Gastroesophageal sphincter (tissue), 4 donors: ENCODE data around the gene ATP1B3. TPM values are rescaled to one million over a fixed set of nuclear protein-coding genes. Genes with fewer than 3 reads are reported as not detected.
"Not testable (repeated sequence)": the region's sequence is repeated elsewhere in the genome, so short reads cannot be mapped to it uniquely, and the experiment has no call there.

Experiments used
- ATAC-seq: fragments of 150-250 bp; one replicate; pipeline ENCODE4 v1.9.1; 2016; ENCODE audit warnings: mild to moderate bottlenecking, moderate library complexity
- H3K27ac ChIP-seq, 4 donors: fragments of 200-600 bp; sonication (generic) in 3 of 4; 1 replicate in 3 of 4; 2 replicates in 1 of 4; pipeline ENCODE4 v1.5.1; 2016 to 2019
- H3K27me3 ChIP-seq: fragments of 200-600 bp; sonication (generic); one replicate; pipeline ENCODE4 v1.5.1; 2019
- H3K36me3 ChIP-seq, 2 donors: fragments of 200-600 bp; sonication (generic); one replicate each; pipeline ENCODE4 v1.5.1; 2019; ENCODE audit warnings: control low read depth in 1 of 2
- H3K4me1 ChIP-seq, 3 donors: fragments of 200-600 bp; sonication (generic); 1 replicate in 2 of 3; 2 replicates in 1 of 3; pipeline ENCODE4 v1.5.1; 2016 to 2019; ENCODE audit warnings: control low read depth in 2 of 3
- H3K4me3 ChIP-seq, 2 donors: fragments of 200-600 bp; sonication (generic); one replicate each; pipeline ENCODE4 v1.5.1; 2019; ENCODE audit warnings: mild to moderate bottlenecking in 1 of 2, moderate library complexity in 1 of 2
- H3K9me3 ChIP-seq, 3 donors: fragments of 200-600 bp; sonication (generic); one replicate each; pipeline ENCODE4 v1.5.1; 2017 to 2019; ENCODE audit warnings: control low read depth in 2 of 3
- EP300 ChIP-seq: sonication (generic); formaldehyde crosslinking; IDR thresholded peaks from one replicate; pipeline ENCODE4 v1.6.1; 2017; ENCODE audit warnings: antibody characterized with exemption, mild to moderate bottlenecking
- POLR2A ChIP-seq, 2 donors: fragments of 450-650 bp; IDR thresholded peaks; one replicate each; pipeline ENCODE4 v1.6.1; 2017; ENCODE audit warnings: antibody characterized with exemption in 2 of 2, mild to moderate bottlenecking in 2 of 2, moderate library complexity in 1 of 2
- POLR2AphosphoS5 ChIP-seq: sonication (generic); formaldehyde crosslinking; IDR thresholded peaks from one replicate; pipeline ENCODE4 v1.6.1; 2017; ENCODE audit warnings: antibody characterized with exemption
- WGBS, 2 donors: methylation state at CpG; one replicate each; pipeline ENCODE4 v1.1.5; 2018; ENCODE audit warnings: low coverage in 1 of 2; 5-methylcytosine and 5-hydroxymethylcytosine counted together
- total RNA-seq, 4 donors: library from RNA; depleted of rRNA; stranded (reverse); fragments of >200 nt; gene quantifications; one replicate each; pipeline ENCODE4 v1.1.0, GENCODE V29; 2016
- TF ChIP-seq, protein P1 (sequence below), 4 experiments: fragments of 200-600 bp in 2 of 4; fragments of 450-650 bp in 2 of 4; sonication (generic) in 1 of 4; IDR thresholded peaks; one replicate each; pipeline ENCODE4 v1.5.1; 2017 to 2019; ENCODE audit warnings: antibody characterized with exemption in 4 of 4, mild to moderate bottlenecking in 2 of 4, moderate library complexity in 2 of 4

ATP1B3 gene
- total RNA-seq, 4 donors from 2014 or later: 25.1 to 94.5 (median 57.3) TPM

DNA sequence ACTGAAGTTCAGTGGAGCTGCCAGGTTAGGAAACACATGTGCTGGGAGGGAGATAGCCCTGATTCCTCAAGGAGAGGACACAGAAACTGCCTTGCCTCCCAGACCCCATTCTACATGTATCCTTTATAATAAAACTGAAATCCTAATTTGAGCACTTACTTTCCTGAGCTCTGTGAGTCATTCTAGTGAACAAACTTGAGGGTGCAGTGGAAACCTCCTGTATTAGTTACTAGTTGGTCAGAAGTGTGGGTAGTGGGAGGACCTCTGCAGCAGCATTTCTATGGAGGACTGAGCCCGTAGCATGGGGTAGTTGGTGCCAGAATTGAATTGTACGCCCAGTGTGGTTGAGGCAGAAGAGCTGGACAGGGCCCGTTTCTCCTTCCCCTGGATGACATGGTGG is 23.9 kb downstream of the ATP1B3 start:
- H3K4me3 ChIP-seq: no peak overlapping the region
- peaks cover 0 to 10% (median 0%) of the 10 kb centered on the region in 3 donors for H3K9me3 ChIP-seq
- no peaks in the 10 kb centered on the region for H3K4me1 ChIP-seq
- TF ChIP-seq, protein P1, sequence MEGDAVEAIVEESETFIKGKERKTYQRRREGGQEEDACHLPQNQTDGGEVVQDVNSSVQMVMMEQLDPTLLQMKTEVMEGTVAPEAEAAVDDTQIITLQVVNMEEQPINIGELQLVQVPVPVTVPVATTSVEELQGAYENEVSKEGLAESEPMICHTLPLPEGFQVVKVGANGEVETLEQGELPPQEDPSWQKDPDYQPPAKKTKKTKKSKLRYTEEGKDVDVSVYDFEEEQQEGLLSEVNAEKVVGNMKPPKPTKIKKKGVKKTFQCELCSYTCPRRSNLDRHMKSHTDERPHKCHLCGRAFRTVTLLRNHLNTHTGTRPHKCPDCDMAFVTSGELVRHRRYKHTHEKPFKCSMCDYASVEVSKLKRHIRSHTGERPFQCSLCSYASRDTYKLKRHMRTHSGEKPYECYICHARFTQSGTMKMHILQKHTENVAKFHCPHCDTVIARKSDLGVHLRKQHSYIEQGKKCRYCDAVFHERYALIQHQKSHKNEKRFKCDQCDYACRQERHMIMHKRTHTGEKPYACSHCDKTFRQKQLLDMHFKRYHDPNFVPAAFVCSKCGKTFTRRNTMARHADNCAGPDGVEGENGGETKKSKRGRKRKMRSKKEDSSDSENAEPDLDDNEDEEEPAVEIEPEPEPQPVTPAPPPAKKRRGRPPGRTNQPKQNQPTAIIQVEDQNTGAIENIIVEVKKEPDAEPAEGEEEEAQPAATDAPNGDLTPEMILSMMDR (IDR thresholded peaks at IDR 0.05): no peak
- TF ChIP-seq POLR2A (IDR thresholded peaks at IDR 0.05) (no peak), POLR2AphosphoS5 (no peak), EP300 (no peak)
- no peak for ATAC-seq
- 71 to 100% methylated on average over 1 to 2 of the region's 3 CpGs for WGBS, 2 donors
- peaks cover 0 to 19% of the 10 kb centered on the region in 2 donors for H3K36me3 ChIP-seq
- H3K27me3 ChIP-seq: no peaks in the 10 kb centered on the region
- no peak overlapping the region for H3K27ac ChIP-seq

DNA sequence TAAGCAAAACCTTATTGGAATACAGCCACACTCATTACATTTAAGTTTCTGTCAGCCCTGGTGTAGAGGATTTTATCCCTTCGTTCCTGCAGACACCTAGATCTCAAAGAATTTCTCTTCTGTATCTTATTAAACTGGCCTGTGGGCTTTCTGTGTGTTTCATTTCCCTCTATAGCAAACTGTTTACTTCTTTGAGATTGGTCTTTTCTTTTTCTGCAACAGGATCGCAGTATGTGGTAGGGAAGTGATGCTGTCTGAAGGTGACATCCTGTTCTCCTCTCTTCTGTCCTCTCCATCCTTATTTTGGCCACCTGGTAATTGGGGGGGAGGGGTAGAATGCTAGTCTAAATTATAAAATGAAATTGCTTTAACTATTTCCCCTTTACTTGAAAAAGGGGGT is 25.5 kb downstream of the ATP1B3 start:
- no peak overlapping the region for H3K27ac ChIP-seq
- no peak overlapping the region for H3K4me3 ChIP-seq
- TF ChIP-seq EP300 (no peak), POLR2A (IDR thresholded peaks at IDR 0.05) (no peak), POLR2AphosphoS5 (no peak)
- TF ChIP-seq, protein P1 (IDR thresholded peaks at IDR 0.05): no peak
- peaks cover 0 to 28% of the 10 kb centered on the region in 2 donors for H3K36me3 ChIP-seq
- H3K9me3 ChIP-seq: peaks cover 0 to 10% (median 0%) of the 10 kb centered on the region in 3 donors
- H3K27me3 ChIP-seq: no peaks in the 10 kb centered on the region
- no peaks in the 10 kb centered on the region for H3K4me1 ChIP-seq
- ATAC-seq: no peak
- WGBS, 2 donors: 88 to 100% methylated on average over 2 of the region's 2 CpGs

DNA sequence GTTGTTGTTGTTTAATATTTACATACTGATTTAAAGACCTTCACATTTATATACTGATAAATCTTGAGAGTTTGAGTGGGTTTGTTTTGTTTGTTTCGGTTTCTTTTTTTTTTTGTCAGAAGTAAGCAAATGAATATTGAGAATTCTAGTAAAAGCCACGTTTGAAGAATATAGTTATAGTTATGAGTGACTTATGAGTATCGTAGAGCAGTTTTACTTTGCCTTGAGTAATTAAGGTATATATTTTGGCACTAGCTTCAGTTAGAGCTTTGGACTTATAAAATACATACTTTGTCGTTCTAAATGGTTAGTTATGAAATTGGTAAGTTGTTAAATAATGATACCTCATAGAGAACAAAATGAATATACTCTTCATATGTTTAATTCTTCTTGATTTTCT is 27.8 kb downstream of the ATP1B3 start:
- H3K4me3 ChIP-seq: no peak overlapping the region

DNA sequence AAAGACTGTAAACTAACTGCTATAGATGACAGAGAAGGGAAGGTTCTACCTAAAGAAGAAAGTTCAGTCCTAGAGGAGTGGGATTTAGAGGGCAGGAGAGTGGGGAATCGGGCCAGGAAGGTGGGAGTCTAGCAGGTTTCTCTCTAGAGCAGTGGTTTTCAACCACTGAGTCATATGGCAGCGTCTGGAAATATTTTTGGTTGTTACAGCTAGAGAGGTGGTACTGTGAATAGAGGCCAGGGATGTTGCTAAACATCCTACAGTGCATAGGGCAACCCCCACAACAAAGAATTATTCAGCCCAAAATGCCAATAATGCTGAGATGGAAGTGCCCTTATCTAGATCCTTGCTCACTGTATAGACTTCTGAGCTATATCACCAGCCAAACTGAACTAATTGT is 28.7 kb downstream of the ATP1B3 start:
- no peak for ATAC-seq
- peaks cover 0 to 58% of the 10 kb centered on the region in 2 donors for H3K36me3 ChIP-seq
- 94 to 95% methylated on average over 2 of the region's 2 CpGs for WGBS, 2 donors

More for the DNA sequence above, 27.8 kb downstream of the ATP1B3 start:
- no peaks in the 10 kb centered on the region for H3K4me1 ChIP-seq
- peaks cover 0 to 10% (median 0%) of the 10 kb centered on the region in 3 donors for H3K9me3 ChIP-seq
- 74 to 91% methylated on average over 4 of the region's 4 CpGs for WGBS, 2 donors
- TF ChIP-seq POLR2A (IDR thresholded peaks at IDR 0.05) (no peak), POLR2AphosphoS5 (no peak), EP300 (no peak)
- TF ChIP-seq, protein P1 (IDR thresholded peaks at IDR 0.05): no peak
- no peak for ATAC-seq
- no peak overlapping the region for H3K27ac ChIP-seq
- H3K36me3 ChIP-seq: peaks cover 0 to 49% of the 10 kb centered on the region in 2 donors
- no peaks in the 10 kb centered on the region for H3K27me3 ChIP-seq

DNA sequence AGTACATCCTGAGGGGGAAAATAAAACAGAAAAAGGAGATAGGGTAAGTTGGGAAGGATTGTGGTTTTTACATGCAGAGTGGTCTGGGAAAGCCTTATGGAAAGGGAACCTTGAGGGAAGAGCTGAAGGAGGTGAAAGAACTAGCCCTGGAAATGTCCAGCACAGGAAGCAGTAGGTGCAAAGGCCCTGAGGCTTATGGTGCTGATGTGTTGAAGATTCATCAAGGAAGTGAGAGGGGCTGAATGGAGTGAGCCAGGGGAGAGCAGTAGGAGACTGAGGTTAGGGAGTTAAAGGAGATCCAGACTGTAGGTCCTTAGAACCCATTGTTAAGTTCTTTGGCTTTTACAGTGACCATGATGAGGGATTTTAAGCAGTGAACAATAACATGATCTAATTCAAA is 33.0 kb downstream of the ATP1B3 start:
- TF ChIP-seq POLR2AphosphoS5 (no peak), EP300 (no peak), POLR2A (IDR thresholded peaks at IDR 0.05) (no peak)
- TF ChIP-seq, protein P1 (IDR thresholded peaks at IDR 0.05): no peak
- H3K36me3 ChIP-seq: peaks cover 0 to 75% of the 10 kb centered on the region in 2 donors
- no peak for ATAC-seq
- no peaks in the 10 kb centered on the region for H3K4me1 ChIP-seq
- H3K9me3 ChIP-seq: no peaks in the 10 kb centered on the region
- no peaks in the 10 kb centered on the region for H3K27me3 ChIP-seq
- H3K4me3 ChIP-seq: no peak overlapping the region
- H3K27ac ChIP-seq: no peak overlapping the region

More for the DNA sequence above, 28.7 kb downstream of the ATP1B3 start:
- no peaks in the 10 kb centered on the region for H3K4me1 ChIP-seq
- TF ChIP-seq, protein P1 (IDR thresholded peaks at IDR 0.05): no peak
- TF ChIP-seq POLR2A (IDR thresholded peaks at IDR 0.05): no peak
- TF ChIP-seq EP300: no peak
- no peak for TF ChIP-seq POLR2AphosphoS5
- H3K27me3 ChIP-seq: no peaks in the 10 kb centered on the region
- peaks cover 0 to 4% (median 0%) of the 10 kb centered on the region in 3 donors for H3K9me3 ChIP-seq
- no peak overlapping the region for H3K4me3 ChIP-seq
- no peak overlapping the region for H3K27ac ChIP-seq

DNA sequence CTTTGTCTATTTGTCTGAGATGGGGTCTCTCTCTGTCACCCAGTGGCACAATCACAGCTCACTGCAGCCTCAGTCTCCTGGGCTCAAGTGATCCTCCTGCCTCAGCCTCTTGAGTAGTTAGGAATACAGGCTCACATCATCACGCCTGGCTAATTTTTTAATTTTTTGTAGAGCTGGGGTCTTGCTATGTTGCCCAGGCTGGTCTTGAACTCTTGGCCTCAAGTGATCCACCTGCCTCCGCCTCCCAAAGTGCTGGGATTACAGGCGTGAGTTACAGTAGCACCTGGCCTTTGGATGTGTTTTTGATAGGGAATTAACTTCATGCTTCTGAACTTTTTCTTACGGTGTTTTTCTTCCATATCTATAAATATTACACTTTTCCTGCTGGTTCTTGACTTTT is 33.5 kb downstream of the ATP1B3 start:
- H3K9me3 ChIP-seq, H3K4me3 ChIP-seq, H3K4me1 ChIP-seq, H3K27me3 ChIP-seq, H3K27ac ChIP-seq, ATAC-seq: not testable (repeated sequence)
- 95 to 100% methylated on average over 3 to 4 of the region's 4 CpGs for WGBS, 2 donors
- H3K36me3 ChIP-seq: peaks cover 0 to 75% of the 10 kb centered on the region in 2 donors
